Panc1 (cell line): ENCODE data around the gene PCIF1. TPM values are rescaled to one million over a fixed set of nuclear protein-coding genes. Genes with fewer than 3 reads are reported as not detected.

ENCODE experiments used
- ATAC-seq: fragments of 200-7000 bp; cut with Tn5 transposase; 2 replicates; pipeline ENCODE4 v1.9.1; 2020; ENCODE audit warnings: mild to moderate bottlenecking, moderate library complexity
- BruUV-seq: library from RNA; stranded (reverse); fragments of 400-500 nt; replicated peaks from 2 replicates; lab custom pipeline; 2021; lab: Mats Ljungman, UMichigan
- CTCF ChIA-PET: fragments of 300-600 bp; sonication (Branson Sonifier 250); formaldehyde crosslinking; loops from one replicate; lab custom pipeline; 2022; ENCODE audit warnings: antibody characterized with exemption; lab: Charles Lee
- POLR2A ChIA-PET: fragments of 300-600 bp; sonication (Branson Sonifier 250); formaldehyde crosslinking; loops from one replicate; lab custom pipeline; 2022; ENCODE audit warnings: antibody characterized with exemption; lab: Charles Lee
- DNase-seq: peaks from one replicate; pipeline ENCODE4 v3.0.0-alpha.2; 2010; ENCODE audit warnings: low read depth, low spot score
- H3K27ac ChIP-seq: 2 replicates; pipeline ENCODE4 v1.5.1; 2011; ENCODE audit warnings: mild to moderate bottlenecking, low read length, inconsistent platforms
- H3K27me3 ChIP-seq: fragments of 200-500 bp; sonication (Bioruptor generic); 2 replicates; pipeline ENCODE4 v1.6.0; 2014; ENCODE audit warnings: low read length, inconsistent platforms; ENCODE audit not compliant: control insufficient read depth, insufficient read depth
- H3K36me3 ChIP-seq: fragments of 200-500 bp; sonication (Bioruptor generic); 2 replicates; pipeline ENCODE4 v1.5.1; 2014; ENCODE audit warnings: inconsistent platforms, mild to moderate bottlenecking, low read length, moderate library complexity; ENCODE audit not compliant: control insufficient read depth, insufficient read depth
- H3K4me1 ChIP-seq: 2 replicates; pipeline ENCODE4 v1.5.1; 2011; ENCODE audit warnings: inconsistent platforms, mild to moderate bottlenecking, low read length, moderate library complexity; ENCODE audit not compliant: control insufficient read depth, insufficient read depth
- H3K4me3 ChIP-seq, 2 experiments: 2 replicates each; pipeline ENCODE4 v1.5.1; 2011 to 2012; ENCODE audit warnings: low read depth in 2 of 2, low read length in 2 of 2, mild to moderate bottlenecking in 2 of 2, inconsistent platforms in 1 of 2, moderate library complexity in 1 of 2
- H3K9me3 ChIP-seq: fragments of 200-500 bp; sonication (Bioruptor generic); 2 replicates; pipeline ENCODE4 v1.5.1; 2014; ENCODE audit warnings: low read depth, mild to moderate bottlenecking, inconsistent platforms, low read length, moderate library complexity; ENCODE audit not compliant: control insufficient read depth, insufficient read depth
- POLR2AphosphoS5 ChIP-seq: IDR thresholded peaks from 2 replicates; pipeline ENCODE4 v1.6.1; 2012; ENCODE audit warnings: mild to moderate bottlenecking, low read depth, low read length, moderate library complexity
- SIN3A ChIP-seq: IDR thresholded peaks from 2 replicates; pipeline ENCODE4 v1.6.1; 2012; ENCODE audit warnings: low read depth, mild to moderate bottlenecking, low read length, moderate library complexity, borderline replicate concordance; ENCODE audit not compliant: insufficient read depth
- TCF7L2 ChIP-seq: IDR thresholded peaks from 2 replicates; pipeline ENCODE4 v1.6.1; 2011; ENCODE audit warnings: mild to moderate bottlenecking, low read depth, low read length, inconsistent platforms
- in situ Hi-C: cut with HindIII; loops from 2 replicates; pipeline ENCODE4 v1.10.0; 2016; ENCODE audit warnings: low sequenced_read_pairs, low pct_unique_long_range_greater_than_20kb
- intact Hi-C: fragments of 100-400 bp; cut with micrococcal nuclease; formaldehyde crosslinking; loops from one replicate; pipeline ENCODE4 v1.10.0; 2022; ENCODE audit not compliant: unreplicated experiment
- total RNA-seq: library from RNA; stranded (reverse); gene quantifications from one replicate; pipeline ENCODE4 v1.2.1, GENCODE V29; 2021; ENCODE audit not compliant: unreplicated experiment
- TF ChIP-seq, protein P1 (sequence below), 2 experiments: IDR thresholded peaks; 2 replicates each; pipeline ENCODE4 v1.6.1; 2011 to 2012; ENCODE audit warnings: low read depth in 2 of 2, control low read depth in 1 of 2, low read length in 1 of 2, mild to moderate bottlenecking in 1 of 2, moderate library complexity in 1 of 2; ENCODE audit not compliant: insufficient read depth in 1 of 2
- TF ChIP-seq, protein P2 (sequence below): fragments of 450-650 bp; IDR thresholded peaks from 2 replicates; pipeline ENCODE4 v1.5.1; 2017; ENCODE audit warnings: mild to moderate bottlenecking

PCIF1 gene
- total RNA-seq, 1 experiment from 2014 or later, result 24.6 TPM

DNA sequence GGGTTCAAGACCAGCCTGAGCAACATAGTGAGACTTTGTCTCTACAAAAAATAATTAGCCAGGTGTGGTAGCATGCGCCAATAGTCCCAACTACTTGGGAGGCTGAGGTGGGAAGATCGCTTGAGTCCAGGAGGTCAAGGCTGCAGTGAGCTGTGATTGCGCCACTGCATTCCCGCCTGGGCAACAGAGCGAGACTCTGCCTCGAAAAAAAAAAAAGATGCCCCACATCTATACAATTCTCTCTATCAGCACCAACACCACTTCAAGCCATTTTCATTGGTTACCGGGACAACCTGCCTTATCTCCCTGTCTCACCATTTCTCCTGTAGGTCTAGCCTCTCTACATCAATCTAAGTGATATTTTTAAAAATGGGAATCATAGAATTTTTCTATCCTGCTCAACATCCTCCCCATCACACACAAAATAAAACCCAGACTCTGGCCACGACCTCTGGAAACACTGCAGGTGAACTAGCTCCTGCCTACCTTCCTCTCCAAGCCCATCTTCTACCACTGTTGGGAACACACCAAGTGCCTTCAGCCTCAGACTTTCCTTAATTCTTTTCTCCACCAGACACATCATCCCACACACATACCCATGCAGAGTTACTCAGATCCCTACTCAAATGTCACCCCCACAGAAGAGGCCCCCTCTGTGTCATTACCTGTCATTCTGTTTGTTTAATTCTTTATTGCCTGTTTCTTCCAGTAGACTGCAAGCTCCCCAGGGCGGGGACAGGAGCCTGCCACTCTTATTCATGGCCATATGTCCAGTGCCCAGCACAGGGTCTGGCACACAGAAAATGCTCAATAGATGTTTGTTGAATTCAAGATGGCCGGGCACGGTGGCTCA, 12.9 kb upstream of the PCIF1 start:
- no peak for DNase-seq
- in situ Hi-C loops, result no loop called here
- Histone ChIP-seq H3K4me1 (no peaks in the 10 kb centered on the region), H3K27me3 (no peaks in the 10 kb centered on the region), H3K9me3 (no peaks in the 10 kb centered on the region), H3K36me3 (no peaks in the 10 kb centered on the region), H3K27ac (no peak overlapping the region), H3K4me3 (no peak overlapping the region)
- intact Hi-C loops, result no loop called here
- no peak for ATAC-seq
- no TSS peak for BruUV-seq
- ChIA-PET POLR2A (interaction anchor here (0.5 kb wide), 1 partner anchor 14 kb away, joined by 14 read pairs; no protein-coding TSS in a partner anchor), CTCF (no interaction called here)
- TF ChIP-seq TCF7L2 (no peak), SIN3A (no peak), POLR2AphosphoS5 (no peak)

DNA sequence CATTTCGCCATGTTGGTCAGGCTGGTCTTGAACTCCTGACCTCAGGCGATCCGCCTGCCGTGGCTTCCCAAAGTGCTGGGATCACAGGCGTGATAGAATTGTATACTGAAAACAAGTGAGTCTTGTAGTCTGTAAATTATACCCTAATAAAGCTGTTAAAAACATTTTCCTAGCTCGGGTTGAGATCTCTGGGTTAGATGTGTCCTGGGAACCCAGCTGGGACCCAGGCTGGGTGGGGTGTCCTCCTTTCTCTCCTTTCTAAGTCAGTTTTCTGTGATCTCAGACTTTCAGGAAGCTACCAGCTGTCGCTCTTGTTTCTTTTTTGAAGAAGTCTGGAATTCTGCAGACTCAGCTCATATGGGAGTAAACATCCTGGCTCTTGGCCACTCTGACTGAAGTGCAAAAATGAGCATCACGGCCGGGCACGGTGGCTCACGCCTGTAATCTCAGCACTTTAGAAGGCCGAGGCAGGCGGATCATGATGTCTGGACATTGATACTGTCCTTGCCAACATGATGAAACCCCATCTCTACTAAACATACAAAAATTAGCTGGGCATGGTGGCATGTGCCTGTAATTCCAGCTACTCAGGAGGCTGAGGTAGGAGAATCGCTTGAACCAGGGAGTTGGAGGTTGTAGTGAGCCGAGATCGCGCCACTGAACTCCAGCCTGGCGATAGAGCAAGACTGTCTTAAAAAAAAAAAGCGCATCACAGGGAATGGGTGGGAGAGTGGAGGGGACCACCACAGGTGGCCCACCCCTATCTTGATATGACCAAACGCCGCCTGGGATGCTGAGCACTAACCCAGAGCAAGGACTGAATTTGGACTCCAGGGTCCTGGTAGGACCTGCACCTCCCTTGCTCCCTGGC, 9.9 kb upstream of the PCIF1 start:
- Histone ChIP-seq H3K36me3 (no peaks in the 10 kb centered on the region), H3K27me3 (no peaks in the 10 kb centered on the region), H3K4me1 (no peaks in the 10 kb centered on the region), H3K4me3 (no peak overlapping the region), H3K27ac (no peak overlapping the region), H3K9me3 (no peaks in the 10 kb centered on the region)
- ATAC-seq (no peak), DNase-seq (no peak)
- in situ Hi-C loops (no loop called here), intact Hi-C loops (no loop called here)
- TF ChIP-seq TCF7L2 (no peak), POLR2AphosphoS5 (no peak), SIN3A (no peak)
- TF ChIP-seq, protein P1, sequence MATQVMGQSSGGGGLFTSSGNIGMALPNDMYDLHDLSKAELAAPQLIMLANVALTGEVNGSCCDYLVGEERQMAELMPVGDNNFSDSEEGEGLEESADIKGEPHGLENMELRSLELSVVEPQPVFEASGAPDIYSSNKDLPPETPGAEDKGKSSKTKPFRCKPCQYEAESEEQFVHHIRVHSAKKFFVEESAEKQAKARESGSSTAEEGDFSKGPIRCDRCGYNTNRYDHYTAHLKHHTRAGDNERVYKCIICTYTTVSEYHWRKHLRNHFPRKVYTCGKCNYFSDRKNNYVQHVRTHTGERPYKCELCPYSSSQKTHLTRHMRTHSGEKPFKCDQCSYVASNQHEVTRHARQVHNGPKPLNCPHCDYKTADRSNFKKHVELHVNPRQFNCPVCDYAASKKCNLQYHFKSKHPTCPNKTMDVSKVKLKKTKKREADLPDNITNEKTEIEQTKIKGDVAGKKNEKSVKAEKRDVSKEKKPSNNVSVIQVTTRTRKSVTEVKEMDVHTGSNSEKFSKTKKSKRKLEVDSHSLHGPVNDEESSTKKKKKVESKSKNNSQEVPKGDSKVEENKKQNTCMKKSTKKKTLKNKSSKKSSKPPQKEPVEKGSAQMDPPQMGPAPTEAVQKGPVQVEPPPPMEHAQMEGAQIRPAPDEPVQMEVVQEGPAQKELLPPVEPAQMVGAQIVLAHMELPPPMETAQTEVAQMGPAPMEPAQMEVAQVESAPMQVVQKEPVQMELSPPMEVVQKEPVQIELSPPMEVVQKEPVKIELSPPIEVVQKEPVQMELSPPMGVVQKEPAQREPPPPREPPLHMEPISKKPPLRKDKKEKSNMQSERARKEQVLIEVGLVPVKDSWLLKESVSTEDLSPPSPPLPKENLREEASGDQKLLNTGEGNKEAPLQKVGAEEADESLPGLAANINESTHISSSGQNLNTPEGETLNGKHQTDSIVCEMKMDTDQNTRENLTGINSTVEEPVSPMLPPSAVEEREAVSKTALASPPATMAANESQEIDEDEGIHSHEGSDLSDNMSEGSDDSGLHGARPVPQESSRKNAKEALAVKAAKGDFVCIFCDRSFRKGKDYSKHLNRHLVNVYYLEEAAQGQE (IDR thresholded peaks at IDR 0.05; ENCODE audit: insufficient read depth in 1 of 2, low read depth in 2 of 2, low read length in 1 of 2), result no peak
- TF ChIP-seq, protein P2, sequence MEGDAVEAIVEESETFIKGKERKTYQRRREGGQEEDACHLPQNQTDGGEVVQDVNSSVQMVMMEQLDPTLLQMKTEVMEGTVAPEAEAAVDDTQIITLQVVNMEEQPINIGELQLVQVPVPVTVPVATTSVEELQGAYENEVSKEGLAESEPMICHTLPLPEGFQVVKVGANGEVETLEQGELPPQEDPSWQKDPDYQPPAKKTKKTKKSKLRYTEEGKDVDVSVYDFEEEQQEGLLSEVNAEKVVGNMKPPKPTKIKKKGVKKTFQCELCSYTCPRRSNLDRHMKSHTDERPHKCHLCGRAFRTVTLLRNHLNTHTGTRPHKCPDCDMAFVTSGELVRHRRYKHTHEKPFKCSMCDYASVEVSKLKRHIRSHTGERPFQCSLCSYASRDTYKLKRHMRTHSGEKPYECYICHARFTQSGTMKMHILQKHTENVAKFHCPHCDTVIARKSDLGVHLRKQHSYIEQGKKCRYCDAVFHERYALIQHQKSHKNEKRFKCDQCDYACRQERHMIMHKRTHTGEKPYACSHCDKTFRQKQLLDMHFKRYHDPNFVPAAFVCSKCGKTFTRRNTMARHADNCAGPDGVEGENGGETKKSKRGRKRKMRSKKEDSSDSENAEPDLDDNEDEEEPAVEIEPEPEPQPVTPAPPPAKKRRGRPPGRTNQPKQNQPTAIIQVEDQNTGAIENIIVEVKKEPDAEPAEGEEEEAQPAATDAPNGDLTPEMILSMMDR, result no peak
- CTCF ChIA-PET, result no interaction called here
- no TSS peak for BruUV-seq
- POLR2A ChIA-PET, result interaction anchor here (0.7 to 0.8 kb wide), 2 partner anchors 10 to 19 kb away, joined by 4 to 6 read pairs; partner anchors contain the start of gene PCIF1
